ENCODE data around the gene PIGT. TPM values are rescaled to one million over a fixed set of nuclear protein-coding genes. Genes with fewer than 3 reads are reported as not detected.

The PIGT gene
- total and polyA plus RNA-seq, 2 of the 13 experiments (the other 11 are each of a cell fraction or from before 2014, with no cell fraction given) = 65.9 to 74.1 TPM

- peak; percentile 95 for TF ChIP-seq SIN3B (IDR thresholded peaks at IDR 0.05; ENCODE audit: low read length)
- TF ChIP-seq GLMP (CRISPR knock-in tag; IDR thresholded peaks at IDR 0.05; ENCODE audit: borderline replicate concordance) = no peak; the same call in 1 of the 2 replicates
- no peak for TF ChIP-seq ZNF234 (CRISPR knock-in tag; conservative IDR thresholded peaks at IDR 0.05)
- TF ChIP-seq ZNF136 (CRISPR knock-in tag; IDR thresholded peaks at IDR 0.05; ENCODE audit: low read depth) = peak; percentile 87; the same call in 1 of the 2 replicates
- TF ChIP-seq U2AF1 (optimal IDR thresholded peaks at IDR 0.05; ENCODE audit: low read depth, low read length) = peak; percentile 99
- 0 out of 2 replicates have a peak, but pooled peaks have one; percentile 28 for TF ChIP-seq ZNF101 (CRISPR knock-in tag; IDR thresholded peaks at IDR 0.05; ENCODE audit: borderline replicate concordance, low read depth)
- TF ChIP-seq NBN (conservative IDR thresholded peaks at IDR 0.05) = no peak
- peak; percentile 93 for TF ChIP-seq THAP11 (CRISPR knock-in tag; IDR thresholded peaks at IDR 0.05)
- TF ChIP-seq POLR2AphosphoS5 (IDR thresholded peaks at IDR 0.05; ENCODE audit: low read depth, low read length) = peak; percentile 99
- TF ChIP-seq CENPT (CRISPR knock-in tag; IDR thresholded peaks at IDR 0.05; ENCODE audit: low read depth) = no peak; the same call in 1 of the 2 replicates
- peak; percentile 84 for TF ChIP-seq POGZ (CRISPR knock-in tag; IDR thresholded peaks at IDR 0.05)
- TF ChIP-seq KLF13 (CRISPR knock-in tag; IDR thresholded peaks at IDR 0.05) = peak; percentile 71; the same call in 1 of the 2 replicates
- 0 out of 2 replicates have a peak, but pooled peaks have one; percentile 66 for TF ChIP-seq TIGD3 (CRISPR knock-in tag; IDR thresholded peaks at IDR 0.05; ENCODE audit: borderline replicate concordance)
- TF ChIP-seq RAD51 (IDR thresholded peaks at IDR 0.05; ENCODE audit: borderline replicate concordance) = no peak
- peak; percentile 73; the same call in 1 of the 2 replicates for TF ChIP-seq ELK4 (CRISPR knock-in tag; IDR thresholded peaks at IDR 0.05; ENCODE audit: borderline replicate concordance)
- no peak for TF ChIP-seq FOXA1 (IDR thresholded peaks at IDR 0.05)
- 0 out of 2 replicates have a peak, but pooled peaks have one; percentile 6 for TF ChIP-seq FOXA1 (CRISPR knock-in tag; IDR thresholded peaks at IDR 0.05)
- TF ChIP-seq ZNF34 (CRISPR knock-in tag; IDR thresholded peaks at IDR 0.05; ENCODE audit: borderline replicate concordance) = peak; percentile 21
- peak; percentile 82 for TF ChIP-seq RAD21 (CRISPR knock-in tag; IDR thresholded peaks at IDR 0.05)
- peak; percentile 95 for TF ChIP-seq ZNF883 (CRISPR knock-in tag; IDR thresholded peaks at IDR 0.05; ENCODE audit: not compliant biosample characterization)
- TF ChIP-seq ATF3 (CRISPR knock-in tag; IDR thresholded peaks at IDR 0.05) = peak; percentile 44; the same call in 1 of the 2 replicates
- TF ChIP-seq RBFOX2 (IDR thresholded peaks at IDR 0.05; ENCODE audit: low read depth, low read length) = peak; percentile 97
- TF ChIP-seq ZNF138 (CRISPR knock-in tag; IDR thresholded peaks at IDR 0.05; ENCODE audit: low read depth) = peak; percentile 83
- TF ChIP-seq CSRNP2 (CRISPR knock-in tag; conservative IDR thresholded peaks at IDR 0.05; ENCODE audit: low read depth) = no peak
- TF ChIP-seq NCOA5 (CRISPR knock-in tag; IDR thresholded peaks at IDR 0.05) = no peak; the same call in 1 of the 2 replicates
Measured at GRCh38 chr20:45415822-45416637, at the start of gene PIGT (continued).

All from HepG2 (cell line).